Activated B cell treated with CpG ODN at 0.5 μM for 24 hours (primary cell): ENCODE results near the gene NHSL1. TPM values are rescaled to one million over a fixed set of nuclear protein-coding genes. Genes with fewer than 3 reads are reported as not detected.

Experiments used
- ATAC-seq: fragments of 200-7000 bp; cut with Tn5 transposase; one replicate; pipeline ENCODE4 v1.10.0; 2021; ENCODE audit warnings: low read depth, mild to moderate bottlenecking, moderate library complexity
- CTCF ChIA-PET: fragments of 350-600 bp; sonication (Branson Sonifier 250); formaldehyde crosslinking; loops from one replicate; lab custom pipeline; 2021; ENCODE audit warnings: antibody characterized with exemption; lab: Charles Lee
- POLR2A ChIA-PET: fragments of 350-600 bp; sonication (Branson Sonifier 250); formaldehyde crosslinking; loops from one replicate; lab custom pipeline; 2021; ENCODE audit warnings: antibody characterized with exemption; lab: Charles Lee
- DNase-seq: peaks from one replicate; pipeline ENCODE4 v3.0.0; 2022
- H3K27ac Mint-ChIP-seq: one replicate; pipeline ENCODE4 v1.8.0; 2020; ENCODE audit warnings: mixed read lengths
- H3K27me3 Mint-ChIP-seq: one replicate; pipeline ENCODE4 v1.8.0; 2021; ENCODE audit warnings: mixed read lengths
- H3K36me3 Mint-ChIP-seq: one replicate; pipeline ENCODE4 v1.8.0; 2021; ENCODE audit warnings: low read depth, mixed read lengths
- H3K4me1 Mint-ChIP-seq: one replicate; pipeline ENCODE4 v1.8.0; 2021; ENCODE audit warnings: mixed read lengths
- H3K4me3 Mint-ChIP-seq: one replicate; pipeline ENCODE4 v1.8.0; 2020; ENCODE audit warnings: mild to moderate bottlenecking, mixed read lengths
- H3K9me3 Mint-ChIP-seq: one replicate; pipeline ENCODE4 v1.8.0; 2020; ENCODE audit warnings: mixed read lengths
- CTCF ChIP-seq: fragments of 200-600 bp; IDR thresholded peaks from one replicate; pipeline ENCODE4 v1.8.0; 2022; ENCODE audit warnings: antibody characterized with exemption, mild to moderate bottlenecking
- intact Hi-C: fragments of 100-400 bp; cut with micrococcal nuclease; formaldehyde crosslinking; loops from one replicate; pipeline ENCODE4 v1.15.1; 2024
- total RNA-seq: library from RNA; stranded (reverse); gene quantifications from 2 replicates; pipeline ENCODE4 v1.2.3, GENCODE V29; 2022

The NHSL1 gene
- total RNA-seq, 1 donor from 2014 or later: 1.4 TPM

GRCh38 chr6:138440758-138441357 lies 58.4 kb downstream of the NHSL1 start:
- ChIA-PET CTCF (interaction anchor here (1.1 kb wide), 1 partner anchor 15 kb away, joined by 3 read pairs; no protein-coding TSS in a partner anchor), POLR2A (no interaction called here)
- Mint-ChIP-seq H3K27me3 (peaks cover 4% of the 10 kb centered on the region), H3K9me3 (no peaks in the 10 kb centered on the region), H3K36me3 (no peaks in the 10 kb centered on the region), H3K27ac (no peak overlapping the region), H3K4me1 (no peaks in the 10 kb centered on the region), H3K4me3 (no peak overlapping the region)
- intact Hi-C loops: no loop called here
- ATAC-seq (no peak), DNase-seq (no peak)
- no peak for TF ChIP-seq CTCF

- Mint-ChIP-seq H3K27me3 (peaks cover 4% of the 10 kb centered on the region), H3K36me3 (no peaks in the 10 kb centered on the region), H3K9me3 (no peaks in the 10 kb centered on the region), H3K27ac (no peak overlapping the region), H3K4me1 (no peaks in the 10 kb centered on the region), H3K4me3 (no peak overlapping the region)
- DNase-seq (no peak), ATAC-seq (no peak)
- intact Hi-C loops: no loop called here
- POLR2A ChIA-PET: no interaction called here
- CTCF ChIA-PET: no interaction called here
- no peak for TF ChIP-seq CTCF
These were observed 59.0 kb downstream of the NHSL1 start for GRCh38 chr6:138440296-138440695.

- DNase-seq (no peak), ATAC-seq (no peak)
- intact Hi-C loops: no loop called here
- Mint-ChIP-seq H3K9me3 (no peaks in the 10 kb centered on the region), H3K4me3 (no peak overlapping the region), H3K36me3 (no peaks in the 10 kb centered on the region), H3K27ac (no peak overlapping the region), H3K4me1 (no peaks in the 10 kb centered on the region), H3K27me3 (peaks cover 4% of the 10 kb centered on the region)
- CTCF ChIA-PET: no interaction called here
- TF ChIP-seq CTCF: no peak
- POLR2A ChIA-PET: no interaction called here
These were observed 59.7 kb downstream of the NHSL1 start for GRCh38 chr6:138439546-138439945.

GRCh38 chr6:138434925-138435324 lies 64.4 kb downstream of the NHSL1 start:
- Mint-ChIP-seq H3K36me3 (no peaks in the 10 kb centered on the region), H3K9me3 (no peaks in the 10 kb centered on the region), H3K4me3 (no peak overlapping the region), H3K27me3 (peaks cover 5% of the 10 kb centered on the region), H3K4me1 (peaks cover 6% of the 10 kb centered on the region), H3K27ac (no peak overlapping the region)
- intact Hi-C loops: no loop called here
- no peak for ATAC-seq
- CTCF ChIA-PET: interaction anchor here (0.6 to 1.9 kb wide), 3 partner anchors 52 to 87 kb away, joined by 3 to 6 read pairs (median 4); no protein-coding TSS in a partner anchor
- no peak for TF ChIP-seq CTCF
- DNase-seq: no peak
- POLR2A ChIA-PET: no interaction called here

- no peak for DNase-seq
- Mint-ChIP-seq H3K4me1 (peaks cover 6% of the 10 kb centered on the region), H3K27ac (no peak overlapping the region), H3K4me3 (no peak overlapping the region), H3K27me3 (peaks cover 5% of the 10 kb centered on the region), H3K9me3 (no peaks in the 10 kb centered on the region), H3K36me3 (no peaks in the 10 kb centered on the region)
- no peak for TF ChIP-seq CTCF
- no peak for ATAC-seq
- intact Hi-C loops: no loop called here
- CTCF ChIA-PET: interaction anchor here (0.6 kb wide), 1 partner anchor 52 kb away, joined by 4 read pairs; no protein-coding TSS in a partner anchor
- POLR2A ChIA-PET: no interaction called here
These were observed 65.2 kb downstream of the NHSL1 start for GRCh38 chr6:138434096-138434495.
